ENCODE results near the gene MRPS2. TPM values are rescaled to one million over a fixed set of nuclear protein-coding genes. Genes with fewer than 3 reads are reported as not detected.
"Not testable (repeated sequence)": the region's sequence is repeated elsewhere in the genome, so short reads cannot be mapped to it uniquely, and the experiment has no call there.

Gene MRPS2
- total RNA-seq, 2 donors from 2014 or later: 16.4 to 53.7 TPM

GRCh38 chr9:135533113-135533512 lies 32.6 kb downstream of the MRPS2 start:
- Mint-ChIP-seq H3K27ac (no peak overlapping the region), H3K36me3 (no peaks in the 10 kb centered on the region), H3K9me3 (no peaks in the 10 kb centered on the region)
- DNase-seq (ENCODE audit: low spot score in 2 of 2) (no peak), ATAC-seq (no peak)

GRCh38 chr9:135533674-135534073 lies 33.2 kb downstream of the MRPS2 start:
- DNase-seq (ENCODE audit: low spot score in 2 of 2) (no peak), ATAC-seq (no peak)
- Mint-ChIP-seq H3K27ac (no peak overlapping the region), H3K9me3 (no peaks in the 10 kb centered on the region), H3K36me3 (no peaks in the 10 kb centered on the region)

GRCh38 chr9:135534192-135534711 lies 33.8 kb downstream of the MRPS2 start:
- DNase-seq (ENCODE audit: low spot score in 2 of 2); H3K9me3 Mint-ChIP-seq: not testable (repeated sequence)

GRCh38 chr9:135534826-135535225 lies 34.3 kb downstream of the MRPS2 start:
- not testable (repeated sequence) for H3K27ac Mint-ChIP-seq

More at GRCh38 chr9:135534192-135534711, 33.8 kb downstream of the MRPS2 start:
- not testable (repeated sequence) for H3K36me3 Mint-ChIP-seq, H3K27ac Mint-ChIP-seq, ATAC-seq

GRCh38 chr9:135535631-135536030 lies 35.1 kb downstream of the MRPS2 start:
- not testable (repeated sequence) for H3K27ac Mint-ChIP-seq; H3K36me3 Mint-ChIP-seq; DNase-seq (ENCODE audit: low spot score in 2 of 2); H3K9me3 Mint-ChIP-seq; ATAC-seq

More at GRCh38 chr9:135534826-135535225, 34.3 kb downstream of the MRPS2 start:
- not testable (repeated sequence) for H3K36me3 Mint-ChIP-seq; DNase-seq (ENCODE audit: low spot score in 2 of 2); H3K9me3 Mint-ChIP-seq; ATAC-seq

- DNase-seq (ENCODE audit: low spot score in 2 of 2): no peak
- H3K27ac Mint-ChIP-seq: no peak overlapping the region
- no peaks in the 10 kb centered on the region for H3K36me3 Mint-ChIP-seq
- ATAC-seq: peak in 1 of 2 donors; percentile 71
- H3K9me3 Mint-ChIP-seq: no peaks in the 10 kb centered on the region
Observed at GRCh38 chr9:135536216-135536615, 35.7 kb downstream of the MRPS2 start.

GRCh38 chr9:135543262-135543894 lies 42.9 kb downstream of the MRPS2 start:
- H3K36me3 Mint-ChIP-seq: not testable (repeated sequence)

GRCh38 chr9:135544981-135545635 lies 44.6 kb downstream of the MRPS2 start:
- H3K27ac Mint-ChIP-seq: no peak overlapping the region
- DNase-seq (ENCODE audit: low spot score in 2 of 2) (peak in 1 of 2 donors; percentile 18), ATAC-seq (no peak)
- H3K36me3 Mint-ChIP-seq: no peaks in the 10 kb centered on the region
- no peaks in the 10 kb centered on the region for H3K9me3 Mint-ChIP-seq

More at GRCh38 chr9:135543262-135543894, 42.9 kb downstream of the MRPS2 start:
- not testable (repeated sequence) for DNase-seq (ENCODE audit: low spot score in 2 of 2); H3K9me3 Mint-ChIP-seq; H3K27ac Mint-ChIP-seq; ATAC-seq

- ATAC-seq, H3K9me3 Mint-ChIP-seq, H3K27ac Mint-ChIP-seq, H3K36me3 Mint-ChIP-seq: not testable (repeated sequence)
- peak in 1 of 2 donors; percentile 40 for DNase-seq (ENCODE audit: low spot score in 2 of 2)
Observed at GRCh38 chr9:135545646-135546176, 45.2 kb downstream of the MRPS2 start, which contains the start of gene OBP2A. TSS of gene OBP2A (plus strand) at chr9:135546126. CDS start at chr9:135546181, 55 bp downstream.

- not testable (repeated sequence) for H3K9me3 Mint-ChIP-seq, H3K36me3 Mint-ChIP-seq, H3K27ac Mint-ChIP-seq, ATAC-seq
- peak in 1 of 2 donors; percentile 14 for DNase-seq (ENCODE audit: low spot score in 2 of 2)
Observed at GRCh38 chr9:135546792-135547617, 46.5 kb downstream of the MRPS2 start.

- H3K27ac Mint-ChIP-seq: no peak overlapping the region
Observed at GRCh38 chr9:135547756-135548736, 47.6 kb downstream of the MRPS2 start.

GRCh38 chr9:135549478-135550343 lies 49.2 kb downstream of the MRPS2 start:
- H3K27ac Mint-ChIP-seq, H3K9me3 Mint-ChIP-seq, ATAC-seq, H3K36me3 Mint-ChIP-seq: not testable (repeated sequence)
- peak in 1 of 2 donors; percentile 47 for DNase-seq (ENCODE audit: low spot score in 2 of 2)

More at GRCh38 chr9:135547756-135548736, 47.6 kb downstream of the MRPS2 start:
- H3K36me3 Mint-ChIP-seq: no peaks in the 10 kb centered on the region
- DNase-seq (ENCODE audit: low spot score in 2 of 2) (peak in 1 of 2 donors; percentile 34), ATAC-seq (no peak)
- no peaks in the 10 kb centered on the region for H3K9me3 Mint-ChIP-seq

- H3K36me3 Mint-ChIP-seq: no peaks in the 10 kb centered on the region
- DNase-seq (ENCODE audit: low spot score in 2 of 2): peak in 1 of 2 donors; percentile 38
- H3K9me3 Mint-ChIP-seq: no peaks in the 10 kb centered on the region
- no peak for ATAC-seq
- H3K27ac Mint-ChIP-seq: no peak overlapping the region
Observed at GRCh38 chr9:135550344-135550918, 49.9 kb downstream of the MRPS2 start.

GRCh38 chr9:135551031-135551430 lies 50.5 kb downstream of the MRPS2 start:
- peak in 1 of 2 donors; percentile 33 for DNase-seq (ENCODE audit: low spot score in 2 of 2)
- Mint-ChIP-seq H3K36me3 (no peaks in the 10 kb centered on the region), H3K27ac (no peak overlapping the region), H3K9me3 (no peaks in the 10 kb centered on the region)
- no peak for ATAC-seq
